8988T (cell line): ENCODE measurements around the gene ADAMTS15.
A peak's percentile ranks its signal among the peaks of the same experiment; 100 is the strongest.

Source experiments
- DNase-seq: peaks from one replicate; pipeline ENCODE4 v3.0.0; 2011

ADAMTS15 gene

GRCh38 chr11:130420478-130421198 is 27.8 kb upstream of the ADAMTS15 start:
- no peak for DNase-seq

DNA sequence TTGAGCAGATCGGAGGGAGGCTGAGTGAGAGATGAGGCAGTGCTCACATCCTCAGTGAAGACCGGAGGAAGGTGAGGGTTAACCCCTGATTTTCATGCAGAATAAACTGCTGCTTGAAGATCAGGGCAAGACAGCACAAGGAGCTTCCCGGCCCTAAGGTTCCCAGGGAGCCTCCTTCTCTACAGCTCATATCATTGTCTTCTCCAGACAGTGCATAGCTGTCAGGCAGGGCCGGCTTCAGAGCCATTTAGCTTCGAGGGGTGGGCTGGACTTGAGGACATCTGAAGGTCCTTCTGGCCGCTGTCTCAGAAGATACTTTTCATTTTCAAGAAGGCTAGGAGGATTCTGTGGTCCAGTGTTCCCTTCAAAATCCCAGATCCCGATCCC is 27.3 kb upstream of the ADAMTS15 start:
- DNase-seq, result no peak

DNA sequence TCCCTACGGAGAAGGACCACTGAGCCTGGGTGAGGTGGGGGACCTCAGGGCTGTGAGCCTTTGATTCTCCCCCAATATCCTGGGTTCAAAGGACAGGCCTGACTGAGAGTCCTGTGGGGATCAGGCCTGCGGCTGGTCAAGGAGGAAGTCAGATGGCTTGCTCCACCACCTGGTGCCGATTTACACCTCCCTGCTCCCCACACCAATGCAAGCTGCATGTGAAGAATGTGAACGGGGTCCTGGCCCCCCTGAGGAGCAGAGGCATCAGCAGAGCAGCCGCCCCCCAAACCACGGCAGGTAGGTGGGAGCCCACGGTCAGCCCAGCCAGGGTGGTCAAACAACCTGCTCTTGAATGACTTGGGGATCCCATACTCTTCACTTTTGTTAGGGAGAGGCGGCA is 26.7 kb upstream of the ADAMTS15 start:
- DNase-seq, result no peak

DNA sequence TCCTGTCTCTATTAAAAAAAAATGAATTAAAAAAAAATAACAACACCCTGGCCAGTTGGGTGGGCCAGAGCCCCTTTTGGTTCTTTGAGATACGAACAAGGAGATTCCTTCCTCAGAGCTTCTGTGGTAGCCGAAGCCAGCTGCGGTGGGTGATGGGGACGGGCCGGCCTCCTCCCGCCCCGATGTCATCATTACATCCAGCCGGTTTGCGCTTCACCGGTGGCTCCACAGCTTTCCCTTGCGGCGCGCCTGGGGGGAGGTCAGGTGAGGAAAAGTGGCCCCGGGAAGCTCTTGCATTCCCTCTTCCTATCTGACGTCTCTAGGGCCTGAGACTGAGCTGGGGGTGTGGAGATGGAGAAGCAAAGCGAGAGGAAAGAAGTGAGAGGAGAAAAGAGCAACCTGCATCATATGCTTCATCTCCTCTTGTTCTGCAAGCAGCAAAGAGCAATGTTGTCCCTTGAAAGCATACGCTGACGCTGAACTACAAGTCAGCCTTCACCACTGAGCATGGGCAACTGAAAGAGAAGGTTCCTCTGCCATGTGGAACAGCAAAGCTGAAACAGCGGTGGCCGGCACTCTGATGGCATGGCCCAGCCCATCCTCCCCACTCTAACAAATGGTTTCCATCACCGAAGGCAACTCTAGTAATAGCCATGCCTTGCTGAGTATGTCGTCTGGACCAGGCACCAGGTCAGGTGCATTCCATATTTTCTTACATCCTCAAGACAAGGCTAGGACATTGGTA is 26.0 kb upstream of the ADAMTS15 start:
- no peak for DNase-seq

DNA sequence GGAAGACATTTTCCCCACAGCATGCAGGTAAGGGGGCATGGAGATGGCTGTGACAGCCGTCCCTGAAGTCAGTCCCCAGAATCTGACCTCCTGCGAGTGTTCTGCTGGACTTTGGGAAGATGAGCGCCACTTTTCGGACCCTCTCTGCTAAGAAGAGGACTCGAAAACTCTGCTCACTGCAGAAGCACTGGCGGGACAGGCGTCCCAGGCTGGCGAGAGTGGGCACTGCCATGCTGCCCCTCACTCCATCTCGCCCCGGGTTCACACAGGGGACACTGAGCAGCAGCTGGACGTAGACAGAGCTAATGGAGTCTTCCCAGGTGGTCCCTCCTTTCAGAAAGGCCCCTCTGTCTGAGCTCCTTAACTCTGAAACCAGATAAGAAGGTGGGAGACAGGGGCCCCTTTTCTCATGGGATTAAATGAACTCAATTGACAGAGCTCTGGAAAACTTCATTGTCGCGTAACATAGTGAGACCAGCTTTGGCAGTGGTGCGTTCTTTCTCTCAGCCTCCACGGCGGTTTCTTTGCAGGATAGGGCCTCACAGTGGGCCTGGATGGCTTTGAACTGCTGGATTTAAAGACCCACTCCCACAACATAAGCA is 24.8 kb upstream of the ADAMTS15 start:
- no peak for DNase-seq

DNA sequence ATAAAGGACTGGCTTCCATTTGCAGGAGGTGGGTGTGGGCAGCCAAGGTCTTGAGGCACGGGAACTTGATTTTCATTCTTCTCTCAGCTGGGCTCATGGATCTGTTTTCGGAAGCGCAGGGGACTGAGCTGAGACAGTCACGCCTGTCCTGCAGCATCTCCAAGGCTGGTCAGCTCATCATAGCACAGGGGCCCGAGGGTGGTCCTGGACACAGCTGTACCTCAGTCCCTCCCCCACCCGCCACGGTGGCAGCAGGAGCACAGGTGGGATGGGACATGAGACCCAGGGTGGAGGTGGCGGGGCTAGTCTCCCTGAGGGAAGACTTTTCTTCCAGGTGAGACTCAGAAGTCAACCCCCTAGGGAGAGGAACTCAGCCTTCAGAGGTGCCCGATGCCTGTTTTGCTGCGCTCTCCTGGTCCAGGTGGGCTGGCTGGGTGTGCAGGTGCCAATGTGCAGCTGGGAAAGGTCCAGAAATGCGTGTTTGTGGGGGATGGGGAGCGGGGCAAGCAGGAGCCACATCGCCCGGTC is 23.8 kb upstream of the ADAMTS15 start:
- DNase-seq, result no peak

DNA sequence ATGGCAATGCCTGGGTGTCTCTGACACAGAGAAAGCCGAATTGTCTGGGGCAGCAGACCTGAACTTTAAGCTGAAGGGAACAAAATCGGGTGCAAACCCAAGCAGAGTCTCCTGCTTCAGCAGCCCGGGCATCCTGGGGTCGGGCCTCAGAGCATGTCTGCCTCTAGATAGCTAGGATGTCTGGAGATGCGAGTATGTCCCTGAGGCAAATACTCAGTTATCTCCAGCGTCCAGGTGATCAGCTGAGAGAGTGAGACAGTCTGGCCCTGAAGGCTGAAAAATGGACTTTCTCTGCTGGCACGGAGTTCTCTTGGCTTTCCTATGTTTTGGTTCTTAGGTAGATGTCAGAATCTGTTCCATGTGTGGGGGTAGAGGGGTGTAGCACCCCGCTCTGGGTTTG is 23.3 kb upstream of the ADAMTS15 start:
- no peak for DNase-seq

- DNase-seq, result no peak
Measured at GRCh38 chr11:130426223-130426836, 22.1 kb upstream of the ADAMTS15 start.

DNA sequence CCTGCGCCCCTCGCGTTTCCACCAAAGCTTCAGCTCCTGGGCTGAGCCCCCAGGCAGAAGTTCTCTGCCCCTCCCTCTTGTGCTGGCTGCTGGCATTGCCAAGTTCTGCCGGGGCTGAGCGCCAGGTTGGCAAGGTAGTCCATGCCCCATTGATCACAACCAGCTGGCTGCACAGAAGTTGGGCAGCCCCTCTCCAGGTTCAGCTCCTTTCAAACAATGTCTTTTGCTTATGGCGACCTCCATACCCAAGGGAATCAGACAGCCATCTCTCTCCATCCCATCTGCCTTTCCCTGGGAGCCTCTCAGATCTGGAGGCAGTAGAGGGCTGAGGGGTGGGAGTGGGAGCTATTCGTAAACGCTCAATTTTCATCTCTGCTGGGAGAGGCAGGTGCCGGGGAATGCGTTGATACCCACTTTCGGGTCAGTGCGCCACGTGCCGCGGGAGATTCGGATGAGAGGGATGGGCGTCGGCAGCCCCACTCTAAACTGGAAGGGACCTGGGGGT is 21.6 kb upstream of the ADAMTS15 start:
- no peak for DNase-seq

- no peak for DNase-seq
Measured at GRCh38 chr11:130427581-130428315, 20.7 kb upstream of the ADAMTS15 start.

DNA sequence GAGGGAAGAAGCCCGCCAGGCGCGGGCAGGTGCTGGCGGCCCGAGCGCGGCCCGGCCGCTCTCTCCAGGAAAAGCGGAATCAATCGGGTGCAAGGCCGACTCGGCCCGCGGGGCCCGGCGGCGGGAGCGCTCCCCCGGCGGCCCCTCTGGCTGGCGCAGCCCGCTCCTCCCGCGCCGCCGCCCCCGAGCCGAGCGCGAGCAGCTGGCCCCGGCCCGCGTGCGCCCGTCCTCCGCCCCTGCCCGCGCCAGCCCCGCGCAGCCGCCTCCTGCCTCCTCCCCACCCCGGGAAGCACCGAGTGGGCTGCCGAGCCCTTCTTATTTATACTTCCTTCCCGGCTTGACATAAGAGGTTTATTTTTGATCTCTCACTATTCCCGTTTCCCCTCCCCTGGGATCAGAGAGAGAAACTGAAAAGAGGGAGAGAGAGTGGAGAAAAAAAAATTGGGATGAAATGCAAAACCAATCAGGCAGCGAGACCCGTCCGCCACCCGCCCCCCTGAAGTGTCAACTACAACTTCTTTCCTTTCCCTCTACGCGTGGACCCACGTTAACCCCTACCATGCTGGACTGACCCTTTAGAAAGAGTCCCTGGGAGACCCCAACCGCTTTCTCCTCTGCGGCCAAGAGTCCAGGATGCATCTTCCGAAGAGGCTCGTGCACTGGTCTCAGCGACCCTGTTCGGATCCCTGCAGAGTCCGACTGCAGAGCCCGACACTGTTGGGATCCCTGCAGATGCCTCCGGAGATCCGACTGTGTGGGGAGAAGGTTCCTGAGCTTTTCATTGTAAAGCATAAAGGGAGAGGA is 19.9 kb upstream of the ADAMTS15 start, which contains the start of gene ADAMTS8:
Gene ADAMTS8, minus strand, starts transcription at position 294 of the 804 bp plus-strand sequence. CDS start 323 bp downstream, outside the sequence.
- DNase-seq, result no peak

DNA sequence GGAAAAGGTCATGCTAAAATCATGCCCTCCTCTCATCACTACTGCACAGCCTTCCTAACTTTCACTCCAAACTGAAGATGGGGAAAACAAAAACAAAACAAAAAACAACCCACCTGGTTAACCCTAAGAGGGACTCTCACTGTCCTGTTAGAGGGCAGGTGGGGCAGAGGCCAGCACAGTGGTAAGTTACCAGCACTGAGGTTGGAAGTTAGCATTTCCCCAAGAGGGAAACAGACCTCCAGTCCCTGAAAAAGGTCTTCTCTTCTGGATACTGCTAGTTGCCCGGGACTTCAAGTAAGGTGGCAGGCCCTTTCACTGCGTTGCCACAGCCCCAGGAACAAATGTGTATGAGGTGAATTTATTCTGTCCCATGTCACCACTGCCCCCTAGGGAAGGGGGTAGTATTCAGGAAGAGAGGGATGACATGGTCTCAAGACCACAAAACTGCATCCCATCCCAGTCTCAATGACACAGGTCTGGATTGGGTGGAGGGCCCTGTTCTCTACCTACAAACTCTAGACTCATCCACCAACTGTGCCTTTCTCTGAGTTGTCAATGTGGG is 19.2 kb upstream of the ADAMTS15 start:
- no peak for DNase-seq

GRCh38 chr11:130429983-130430382 is 18.5 kb upstream of the ADAMTS15 start:
- DNase-seq, result no peak

GRCh38 chr11:130431331-130431773 is 17.1 kb upstream of the ADAMTS15 start:
- peak; percentile 88 for DNase-seq

DNA sequence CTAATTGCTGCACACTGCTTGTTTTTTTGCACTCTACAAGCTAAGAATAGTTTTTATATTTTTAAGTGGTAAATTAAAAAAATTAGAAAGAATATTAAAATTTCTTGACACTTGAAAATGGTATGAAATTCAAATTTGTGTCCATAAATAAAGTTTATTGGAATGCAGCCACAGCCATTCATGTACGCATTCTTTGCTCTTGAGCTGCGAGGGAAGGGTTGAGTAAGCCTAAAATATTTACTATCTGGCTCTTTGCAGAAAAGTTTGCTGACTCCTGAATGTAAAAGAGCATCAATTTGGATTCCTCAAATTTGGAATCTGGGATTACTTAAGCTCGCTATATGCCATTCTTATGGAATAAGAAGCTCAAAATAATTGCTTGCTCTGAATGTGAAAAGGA is 16.6 kb upstream of the ADAMTS15 start:
- DNase-seq, result no peak

- no peak for DNase-seq
Measured at GRCh38 chr11:130433357-130433756, 15.1 kb upstream of the ADAMTS15 start.

- DNase-seq, result no peak
Measured at GRCh38 chr11:130434521-130435223, 13.8 kb upstream of the ADAMTS15 start.

- no peak for DNase-seq
Measured at GRCh38 chr11:130435671-130436070, 12.8 kb upstream of the ADAMTS15 start.

- no peak for DNase-seq
Measured at GRCh38 chr11:130436171-130436570, 12.3 kb upstream of the ADAMTS15 start.

DNA sequence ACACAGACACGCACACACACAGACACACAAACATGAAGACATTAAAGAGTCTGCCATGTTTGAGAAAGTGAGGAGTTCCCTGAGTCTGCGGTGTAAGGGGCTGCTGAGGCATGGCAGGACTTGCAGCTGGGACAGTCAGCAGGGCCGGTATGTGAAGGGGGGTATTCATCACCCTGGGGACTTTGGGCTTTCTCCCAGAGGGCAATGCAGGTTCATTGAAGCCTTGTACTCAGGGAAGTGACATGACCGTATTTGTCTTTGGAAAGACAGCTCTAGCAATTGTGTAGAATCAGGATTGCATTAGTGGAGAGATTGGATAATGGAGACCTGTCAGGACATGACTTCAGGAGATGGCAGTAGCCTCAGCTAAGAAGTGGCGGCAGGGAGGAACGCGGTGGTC is 10.6 kb upstream of the ADAMTS15 start:
- DNase-seq, result no peak
